ENCODE measurements around the gene MMP17.
A peak's percentile ranks its signal among the peaks of the same experiment; 100 is the strongest.

MMP17 gene

DNA sequence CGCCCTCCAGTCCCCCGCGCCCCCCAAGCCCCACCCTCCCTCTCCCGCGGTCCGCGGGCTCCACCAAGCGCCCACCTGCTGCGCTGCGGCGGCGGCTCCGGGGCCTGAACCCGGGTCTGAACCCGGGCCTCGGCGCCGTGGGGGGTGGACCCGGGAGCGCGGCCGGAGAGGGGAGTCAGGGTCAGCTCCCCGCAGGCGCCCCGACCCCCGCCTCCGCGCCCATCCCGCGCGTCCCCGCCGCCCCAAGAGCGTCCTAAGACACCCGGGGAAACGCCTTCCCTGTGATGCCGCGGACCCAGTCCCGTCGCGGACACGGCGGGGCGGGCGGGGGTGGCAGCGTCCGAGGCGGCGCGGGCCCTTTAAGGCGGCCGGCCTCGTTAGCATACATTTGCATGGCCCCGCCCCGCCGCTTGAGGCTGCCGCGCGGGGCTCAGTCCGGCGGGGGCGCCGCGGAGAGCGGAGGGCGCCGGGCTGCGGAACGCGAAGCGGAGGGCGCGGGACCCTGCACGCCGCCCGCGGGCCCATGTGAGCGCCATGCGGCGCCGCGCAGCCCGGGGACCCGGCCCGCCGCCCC, at the start of gene MMP17:
Gene MMP17, plus strand, starts transcription at position 433 of the 574 bp plus-strand sequence. Its CDS starts 102 bp downstream, at position 535.
- DNase-seq: no peak

DNA sequence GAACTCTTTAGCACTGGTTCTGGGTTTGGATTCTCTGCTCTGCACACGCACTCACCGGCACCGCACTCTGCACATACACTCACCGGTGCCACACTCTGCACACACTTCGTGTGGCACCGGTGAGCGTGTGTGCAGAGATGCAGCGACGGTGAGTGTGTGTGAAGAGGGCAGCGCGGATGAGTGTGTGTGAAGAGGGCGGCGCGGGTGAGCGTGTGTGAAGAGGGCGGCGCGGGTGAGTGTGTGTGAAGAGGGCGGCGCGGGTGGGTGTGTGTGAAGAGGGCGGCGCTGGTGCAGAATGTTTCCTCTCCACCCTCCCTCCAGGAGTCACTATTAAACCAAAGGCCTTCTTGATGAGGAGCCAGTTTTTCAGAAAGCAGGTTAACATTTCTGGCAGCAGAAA, 49.2 kb upstream of the MMP17 start:
- DNase-seq: no peak

DNA sequence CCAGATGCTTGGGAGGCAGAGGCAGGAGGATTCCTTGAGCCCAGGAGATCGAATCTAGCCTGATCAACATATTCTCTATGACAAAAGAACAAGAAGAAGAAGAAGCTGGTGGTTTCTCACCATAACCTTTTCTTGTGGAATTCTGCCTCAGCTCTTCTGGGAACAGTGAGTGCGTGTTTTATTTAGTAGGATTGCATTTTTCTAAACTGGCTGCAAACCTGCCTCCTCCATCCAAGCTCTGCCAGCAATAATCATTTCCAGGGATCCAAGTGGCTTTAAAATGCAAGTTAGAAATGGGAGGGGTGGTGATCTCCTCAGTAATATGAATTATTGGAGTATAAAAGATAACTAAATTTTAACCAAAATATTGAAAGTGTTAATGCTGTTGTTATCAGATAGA, 46.1 kb upstream of the MMP17 start:
- no peak for DNase-seq

DNA sequence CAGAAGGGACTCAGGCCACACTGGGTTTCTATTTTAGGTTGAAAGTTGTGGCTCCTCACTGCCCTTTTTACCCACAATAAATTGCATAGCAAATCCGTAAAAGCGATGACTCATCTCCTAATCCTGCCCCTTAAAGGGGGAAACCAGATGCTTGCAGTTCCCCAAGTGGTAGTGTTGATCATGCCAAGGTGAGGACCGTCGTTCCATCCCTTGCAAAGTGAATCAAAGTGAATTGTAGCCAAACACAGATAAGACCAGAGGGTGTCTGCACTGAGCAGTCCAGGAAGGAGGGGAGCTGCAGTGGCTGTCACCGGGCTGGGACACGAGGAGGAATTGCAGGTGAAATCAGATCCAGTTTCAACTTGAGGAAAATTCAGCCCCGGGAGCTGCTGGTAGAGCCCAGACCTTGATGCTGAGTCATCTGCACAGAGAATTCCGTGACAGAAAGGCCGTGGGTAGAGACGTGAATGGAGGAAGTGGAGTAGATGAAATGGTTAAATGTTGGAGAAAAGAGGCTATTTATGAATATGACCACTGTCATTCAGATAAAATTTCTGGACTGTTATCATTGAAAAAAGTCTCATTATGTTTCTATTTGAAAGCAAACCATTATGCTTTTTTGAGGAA, 44.2 kb upstream of the MMP17 start:
- no peak for DNase-seq

DNA sequence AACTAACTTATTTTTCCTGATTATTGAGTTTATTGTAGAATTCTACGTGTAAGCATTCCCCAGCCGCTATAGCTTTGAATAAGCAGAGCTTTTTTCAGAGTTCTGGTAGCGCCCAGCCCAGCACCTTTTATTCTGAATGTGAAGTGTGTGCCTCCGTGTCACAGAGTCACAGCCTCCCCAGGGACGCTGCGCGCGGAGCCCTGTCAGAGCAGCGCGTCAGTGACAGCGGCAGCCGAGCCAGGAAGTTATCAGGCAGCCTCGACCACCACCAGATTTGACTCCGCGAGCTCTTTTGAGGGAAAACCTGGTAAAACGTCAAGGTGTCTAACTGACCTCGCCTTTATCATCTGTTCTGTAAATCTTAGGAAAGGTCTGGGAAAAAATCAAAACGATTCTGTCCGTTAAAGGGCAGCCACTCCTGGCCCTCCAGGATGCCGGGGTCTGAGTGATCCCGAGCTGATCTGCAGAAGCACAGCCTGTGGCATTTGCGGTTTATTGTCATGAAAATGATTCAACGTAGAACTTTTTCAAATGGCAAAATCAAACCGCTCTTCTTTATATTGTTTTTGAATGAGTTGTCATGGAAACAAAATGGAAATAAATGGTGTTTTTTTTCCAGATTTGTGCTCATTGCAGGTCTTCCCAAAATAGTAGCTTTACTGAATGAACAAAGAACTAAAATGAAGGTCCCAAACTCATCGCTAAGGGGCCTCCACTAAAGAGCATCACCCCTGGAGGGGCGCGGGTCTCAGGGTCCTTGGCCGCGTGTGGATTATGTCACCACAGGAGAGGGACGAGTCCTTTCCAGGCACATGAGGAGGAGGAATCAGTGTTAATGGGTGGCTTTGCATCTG, 43.1 kb upstream of the MMP17 start:
- no peak for DNase-seq

DNA sequence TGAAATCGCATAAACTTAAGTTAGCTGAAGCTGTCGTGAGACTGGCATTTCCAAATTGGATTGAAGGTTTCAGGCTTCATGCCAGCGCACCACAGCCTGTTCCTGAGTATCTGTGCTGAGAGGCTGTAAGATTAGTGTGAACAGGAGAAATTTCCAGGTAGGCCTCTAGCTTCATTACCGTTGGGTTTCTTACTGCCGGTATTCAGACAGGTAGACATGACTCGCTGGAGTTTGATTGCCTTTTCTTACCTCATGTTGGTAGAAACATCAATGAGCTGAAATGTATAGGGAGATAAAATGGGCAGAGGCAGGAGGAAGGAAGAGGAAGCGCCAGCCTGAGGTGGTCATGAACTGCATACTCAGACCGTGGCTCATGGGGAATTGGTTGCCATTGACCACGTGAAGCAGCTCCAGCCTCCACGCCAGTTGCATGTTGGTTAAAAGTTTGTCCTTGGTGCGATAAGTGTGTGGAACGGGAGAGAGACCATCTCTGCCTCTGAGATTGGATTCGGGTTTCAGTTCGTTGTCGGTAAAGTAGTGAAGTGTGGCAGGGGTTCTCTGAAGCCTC, 42.3 kb upstream of the MMP17 start:
- DNase-seq: no peak

DNA sequence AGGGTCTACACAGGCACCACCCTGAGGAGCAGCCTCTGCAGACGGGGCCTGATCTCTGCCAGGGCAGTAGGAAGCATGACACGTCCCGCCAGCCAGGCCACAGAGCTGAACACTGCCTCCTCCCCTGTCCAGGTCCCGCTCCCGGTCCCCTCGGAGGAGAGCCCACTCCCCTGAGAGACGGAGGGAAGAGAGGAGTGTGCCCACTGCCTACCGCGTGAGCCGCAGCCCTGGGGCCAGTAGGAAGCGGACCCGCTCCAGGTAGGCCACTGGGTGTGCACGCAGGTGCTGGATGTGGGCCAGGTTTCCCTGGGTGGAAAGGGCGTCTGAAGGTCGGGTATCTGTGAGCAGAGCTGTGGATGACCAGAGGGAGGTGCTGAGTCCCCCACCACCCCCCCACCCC, 41.9 kb upstream of the MMP17 start:
- DNase-seq: no peak

DNA sequence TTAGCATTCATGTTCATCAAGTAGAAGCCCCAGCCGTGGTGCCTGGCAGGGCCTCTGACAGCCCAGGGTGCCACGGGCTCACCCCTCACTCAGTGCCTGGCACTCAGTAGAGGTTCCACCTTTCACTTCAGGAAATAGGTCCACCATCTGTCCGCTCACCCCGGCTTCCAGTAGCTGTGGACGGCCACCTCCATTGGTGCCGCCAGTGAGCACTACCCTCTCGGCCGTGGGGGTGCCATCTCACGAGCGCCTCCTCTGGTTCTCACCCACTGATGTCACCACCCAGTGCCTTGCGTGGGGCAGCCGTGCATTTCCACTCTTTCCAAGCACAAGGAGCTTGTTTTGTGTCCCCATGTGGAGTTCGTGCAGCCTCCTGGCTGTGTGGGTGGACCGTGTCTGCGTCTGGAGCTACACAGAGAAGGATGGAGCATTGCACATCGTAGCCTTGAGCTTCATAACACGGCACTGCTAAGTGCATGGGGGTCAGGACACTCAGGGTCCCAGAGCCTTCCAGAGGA, 41.0 kb upstream of the MMP17 start:
- no peak for DNase-seq

DNA sequence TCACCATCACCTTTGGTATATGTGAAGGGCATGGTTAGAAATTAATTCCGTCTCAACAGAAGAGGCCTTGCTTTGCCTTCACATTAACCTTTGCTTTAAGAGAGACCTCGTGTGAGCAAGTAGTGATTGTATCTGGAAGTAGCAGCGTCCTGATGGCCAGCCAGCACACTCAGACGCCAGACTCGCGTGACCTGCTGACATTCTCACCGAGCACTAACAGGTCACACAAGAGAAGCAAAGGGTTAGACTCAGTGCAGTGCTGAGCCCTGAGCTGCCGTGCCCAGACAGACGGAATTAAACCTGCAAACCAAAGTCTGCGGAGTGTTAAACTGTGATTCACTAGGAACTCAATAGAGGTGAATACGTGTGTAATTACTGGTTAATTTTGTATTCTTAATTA, 40.1 kb upstream of the MMP17 start:
- no peak for DNase-seq

DNA sequence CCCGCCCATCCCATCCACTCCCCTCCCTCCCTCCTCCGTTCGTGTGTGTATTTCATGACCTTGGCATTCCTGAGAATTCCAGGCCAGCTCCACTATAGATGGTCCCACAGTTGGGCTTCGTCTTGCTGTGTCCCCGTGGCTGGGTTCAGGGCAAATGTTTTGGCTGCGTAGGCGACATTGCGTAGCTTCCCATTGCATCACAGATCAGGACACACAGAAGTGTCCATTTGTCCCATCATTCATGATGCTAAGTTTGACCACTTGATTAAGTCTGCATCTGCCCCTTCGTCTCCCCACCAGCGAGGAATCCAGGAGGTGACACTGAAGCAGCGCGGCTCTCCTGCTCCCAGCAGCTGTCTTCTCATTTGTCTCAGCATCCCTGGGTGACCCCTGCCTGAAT, 38.6 kb upstream of the MMP17 start:
- DNase-seq: no peak

DNA sequence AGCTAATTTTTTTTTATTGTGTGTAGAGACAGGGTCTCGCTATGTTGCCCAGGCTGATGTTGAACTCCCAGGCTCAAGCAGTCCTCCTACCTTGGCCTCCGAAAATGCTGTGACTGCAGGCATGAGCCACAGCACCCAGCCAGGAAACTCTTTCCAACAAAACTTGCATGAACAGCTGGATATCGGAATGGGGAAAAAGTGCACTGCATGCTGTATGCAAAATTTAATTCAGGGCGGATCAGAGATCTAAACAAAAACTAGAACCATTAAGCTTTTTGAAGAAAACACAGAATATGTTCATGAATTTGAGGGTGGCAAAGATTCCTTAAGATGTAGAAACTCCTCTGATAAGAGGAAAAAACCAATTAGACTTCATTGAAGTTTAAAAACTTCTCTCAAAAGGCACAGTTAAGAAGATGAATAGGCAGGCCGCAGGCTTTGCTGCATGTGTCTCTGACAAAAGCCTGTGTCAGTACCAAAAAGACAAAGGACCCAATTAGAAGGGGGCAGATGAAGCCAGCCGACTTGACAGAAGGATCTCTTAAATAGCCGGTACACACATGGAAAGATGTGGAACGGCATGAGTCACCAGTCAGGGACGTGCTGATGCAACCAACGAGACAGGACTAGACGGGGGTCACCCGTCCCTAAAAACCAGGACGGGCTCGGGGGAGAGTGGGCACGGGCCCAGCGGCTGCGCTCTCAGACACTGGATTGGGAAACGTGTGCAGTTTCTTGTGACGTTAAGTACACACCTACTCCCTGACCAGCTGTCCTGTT, 34.8 kb upstream of the MMP17 start:
- no peak for DNase-seq

DNA sequence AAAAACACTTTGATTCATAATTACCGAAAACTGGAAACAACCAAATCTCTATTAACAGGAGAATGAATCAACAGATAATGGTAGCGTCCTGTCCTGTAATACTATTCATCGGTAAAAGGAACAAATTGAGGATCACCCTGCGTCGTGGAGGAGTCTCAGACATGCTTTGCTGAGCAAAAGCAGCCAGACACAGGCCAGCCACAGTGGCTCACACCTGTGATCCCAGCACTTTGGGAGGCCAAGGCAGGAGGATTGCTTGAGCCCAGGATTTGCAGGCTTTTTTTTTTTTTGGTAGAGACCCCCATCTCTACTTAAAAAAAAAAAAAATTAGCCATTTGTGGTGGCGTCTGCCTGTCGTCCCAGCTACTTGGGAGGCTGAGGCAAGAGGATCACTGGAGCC, 34.1 kb upstream of the MMP17 start:
- DNase-seq: no peak

DNA sequence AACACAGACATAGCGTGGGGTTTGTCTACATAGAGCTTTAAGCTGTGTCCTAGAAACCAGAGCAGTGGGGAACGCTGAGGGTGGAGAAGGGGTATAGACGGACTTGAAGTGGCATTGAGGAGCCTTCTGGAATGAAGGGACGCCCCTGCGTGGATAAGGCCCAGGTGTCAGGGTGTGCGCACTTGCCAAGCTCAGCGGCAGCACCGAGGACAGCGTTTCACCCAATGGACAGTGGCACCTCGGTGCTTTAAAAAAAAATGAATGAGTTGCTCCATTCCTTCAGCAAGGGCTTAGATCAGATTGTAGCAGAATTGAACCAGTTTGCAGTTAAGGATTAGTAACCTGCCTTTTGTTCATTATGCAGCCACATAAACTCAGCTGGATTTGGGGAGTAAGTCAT, 33.6 kb upstream of the MMP17 start:
- no peak for DNase-seq

DNA sequence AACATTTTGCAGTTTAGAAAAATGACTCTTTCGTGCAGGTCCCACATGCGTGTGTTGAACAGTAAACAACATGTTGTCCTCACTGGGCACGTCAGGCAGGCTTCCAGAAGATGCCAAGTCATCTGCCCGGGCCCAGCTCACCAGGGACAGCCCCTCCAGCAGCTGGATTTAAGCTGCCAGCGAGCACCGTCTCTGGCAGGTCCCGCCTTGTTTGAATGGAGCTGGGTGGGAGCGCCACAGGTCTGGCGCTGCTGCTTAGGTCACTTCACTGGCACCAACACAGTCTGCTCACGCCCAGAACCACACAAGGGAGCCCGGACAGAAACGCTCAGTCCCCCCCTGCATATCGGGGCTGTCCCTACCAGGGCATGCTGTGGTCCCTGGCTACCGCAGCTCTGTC, 33.1 kb upstream of the MMP17 start:
- DNase-seq: no peak

DNA sequence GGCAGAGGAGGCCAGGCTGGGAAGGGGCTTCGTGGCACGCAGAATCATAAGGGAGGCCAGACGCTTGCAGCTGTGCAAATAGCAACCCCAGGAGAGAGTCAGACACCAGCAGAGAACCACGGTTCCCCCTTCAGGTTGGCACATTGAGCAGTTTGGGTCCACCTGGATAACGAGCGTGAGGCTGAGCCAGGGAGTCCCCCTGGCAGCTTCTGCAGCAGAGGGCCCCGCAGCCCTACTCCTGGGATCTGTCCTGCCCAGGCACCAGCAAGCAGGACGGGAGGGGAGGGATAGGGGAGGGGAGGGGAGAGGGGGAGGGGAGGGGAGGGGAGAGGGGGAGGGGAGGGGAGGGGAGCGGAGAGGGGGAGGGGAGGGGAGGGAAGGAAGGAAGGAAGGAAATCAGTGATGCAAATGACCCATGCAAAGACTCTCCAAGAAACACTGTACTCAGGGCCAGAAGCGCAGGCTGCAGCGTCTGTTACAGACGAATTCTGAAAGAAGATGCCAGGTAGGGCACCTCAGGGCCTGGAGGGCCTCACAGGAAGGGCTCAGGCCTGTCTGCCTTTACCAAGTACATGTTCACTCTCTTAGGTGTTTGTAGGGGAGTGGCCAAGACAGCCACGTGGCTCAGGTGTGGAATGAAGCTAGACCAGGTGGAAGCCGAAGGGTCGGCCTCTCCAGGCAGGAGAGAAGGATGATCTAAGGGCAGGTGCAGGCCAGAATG, 32.3 kb upstream of the MMP17 start:
- no peak for DNase-seq

DNA sequence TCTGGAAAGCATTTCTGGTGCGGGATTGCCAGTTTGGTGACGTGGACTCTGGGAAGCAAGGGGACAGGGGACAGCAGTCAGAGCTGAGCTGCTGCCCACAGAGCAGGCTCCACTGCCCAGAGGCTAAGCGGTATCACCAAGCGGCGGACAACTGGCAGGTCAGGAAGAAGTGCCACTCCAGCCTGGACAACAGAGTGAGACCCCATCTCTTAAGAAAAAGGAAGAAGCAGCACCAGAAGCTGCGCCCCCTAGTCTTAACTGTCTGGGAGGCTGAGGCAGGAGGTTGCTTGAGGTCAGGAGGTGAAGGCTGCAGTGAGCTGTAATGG, 31.8 kb upstream of the MMP17 start:
- no peak for DNase-seq

DNA sequence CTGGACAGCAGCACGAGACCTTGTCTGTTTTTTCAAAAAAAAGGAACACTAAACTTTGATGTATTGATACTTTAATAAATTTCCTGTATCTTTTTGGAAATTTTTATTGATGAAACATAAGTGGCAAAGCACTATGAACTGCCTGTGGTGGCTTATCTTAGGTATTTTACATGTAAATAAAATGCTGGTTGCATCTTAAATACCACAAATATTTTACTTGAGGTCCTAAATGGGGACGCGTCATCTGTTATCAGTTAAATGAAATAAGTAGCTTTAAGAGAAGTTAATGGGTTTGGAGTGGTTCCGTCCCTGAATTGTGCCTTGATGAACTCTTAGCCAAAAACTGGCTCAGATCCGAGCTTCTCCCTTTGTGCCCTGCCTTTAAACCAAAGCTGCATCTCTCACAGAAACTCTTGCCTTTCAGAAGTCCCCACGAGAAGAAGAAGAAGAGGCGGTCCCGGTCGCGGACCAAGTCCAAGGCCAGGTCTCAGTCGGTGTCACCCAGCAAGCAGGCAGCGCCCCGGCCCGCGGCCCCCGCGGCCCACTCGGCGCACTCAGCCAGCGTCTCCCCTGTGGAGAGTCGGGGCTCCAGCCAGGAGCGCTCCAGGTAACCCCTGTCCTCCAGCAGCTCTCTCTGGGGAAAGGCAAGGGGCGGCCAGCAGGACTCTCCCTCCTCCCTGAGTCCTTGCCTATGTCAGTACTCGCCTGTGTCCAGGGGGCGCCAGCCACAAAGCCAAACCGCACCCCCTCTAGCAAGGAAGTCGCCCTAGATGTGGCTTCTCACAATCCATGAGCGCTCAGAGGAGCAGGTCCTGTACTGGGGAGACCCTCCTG, 31.2 kb upstream of the MMP17 start:
- DNase-seq: no peak

DNA sequence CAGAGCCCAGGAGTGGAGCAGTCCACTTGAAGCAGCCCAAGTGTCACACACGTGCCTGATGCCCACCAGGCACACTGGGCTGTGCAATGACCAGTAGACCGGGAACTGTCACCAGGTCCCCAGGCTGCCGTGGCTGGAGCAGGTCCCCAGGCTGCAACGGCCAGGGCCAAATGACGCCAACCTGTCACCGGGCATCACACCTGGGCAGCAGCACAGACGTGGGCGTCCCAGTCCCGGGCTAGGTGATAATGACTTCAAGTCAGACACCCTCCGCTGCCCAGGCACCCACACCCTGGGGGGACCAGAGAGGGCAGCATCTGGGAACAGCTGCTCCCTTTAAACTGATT, 30.6 kb upstream of the MMP17 start:
- no peak for DNase-seq

DNA sequence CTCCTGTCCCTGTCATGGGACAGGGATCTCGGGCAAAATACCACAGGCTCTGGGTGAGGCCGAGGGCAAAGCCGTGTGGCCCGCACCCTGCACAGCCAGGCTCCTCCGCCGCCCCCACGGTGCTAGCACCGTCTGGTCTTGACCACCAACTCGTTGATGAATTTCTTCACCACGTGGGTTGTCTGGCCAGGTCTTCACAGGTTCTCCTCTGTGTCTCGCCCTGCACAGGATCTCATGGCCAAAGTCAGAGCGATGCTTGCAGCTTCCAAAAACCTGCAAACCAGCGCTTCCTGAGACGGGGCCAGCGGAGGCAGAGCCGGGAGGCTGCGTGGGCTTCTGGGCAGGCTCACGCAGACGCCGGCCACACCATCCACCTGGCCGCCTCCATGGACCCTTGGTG, 29.0 kb upstream of the MMP17 start:
- no peak for DNase-seq

DNA sequence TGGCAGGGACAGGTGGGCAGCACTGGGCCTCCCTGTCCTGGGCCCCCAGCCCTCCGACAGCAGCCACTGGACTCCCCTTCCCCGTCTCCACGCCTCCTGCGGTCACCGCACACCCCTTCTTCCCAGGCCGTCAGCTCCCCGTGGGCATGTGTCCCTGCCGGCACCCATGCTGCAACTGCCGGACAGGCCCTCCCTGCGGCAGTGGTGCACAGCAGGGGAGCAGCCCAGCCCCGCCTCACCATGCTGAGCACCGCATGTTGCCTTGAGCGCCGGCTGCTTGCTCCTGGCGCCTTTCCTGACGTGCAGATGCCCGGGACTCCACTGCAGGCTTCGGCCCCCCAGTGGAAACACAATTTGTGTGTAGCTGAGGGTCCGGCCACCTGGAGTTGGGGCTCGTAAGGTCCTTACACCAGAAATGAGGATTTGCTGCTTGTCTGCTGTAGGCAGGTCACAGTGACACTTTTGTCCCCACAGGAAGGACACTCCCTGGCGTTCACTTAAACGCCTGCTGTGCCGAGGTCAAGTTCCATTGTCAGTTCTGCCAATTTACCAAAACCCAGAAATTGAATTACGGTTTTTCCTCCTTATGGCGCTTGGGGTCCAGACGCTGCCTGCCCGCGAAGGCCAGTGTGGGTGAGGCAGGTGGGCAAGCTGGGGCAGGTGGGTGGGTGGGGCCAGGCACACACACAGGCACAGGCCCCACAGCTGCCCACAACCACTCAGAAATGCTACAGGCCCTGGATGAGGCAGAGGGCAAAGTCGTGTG, 28.2 kb upstream of the MMP17 start:
- DNase-seq: peak; percentile 3

Measured in NCI-H524 treated with DMSO at 0.1 percent for 48 hours (cell line).